CD8-positive, alpha-beta memory T cell (primary cell): ENCODE data around the gene MVB12B. TPM values are rescaled to one million over a fixed set of nuclear protein-coding genes. Genes with fewer than 3 reads are reported as not detected.
A peak's percentile ranks its signal among the peaks of the same experiment; 100 is the strongest.

Experiments
- CTCF ChIA-PET: fragments of 350-600 bp; sonication (Branson Sonifier 250); formaldehyde crosslinking; loops from one replicate; lab custom pipeline; 2021; ENCODE audit warnings: antibody characterized with exemption; lab: Charles Lee
- POLR2A ChIA-PET: fragments of 350-600 bp; sonication (Branson Sonifier 250); formaldehyde crosslinking; loops from one replicate; lab custom pipeline; 2021; ENCODE audit warnings: antibody characterized with exemption; lab: Charles Lee
- DNase-seq, 5 donors: peaks; one replicate each; pipeline versions ENCODE4 v3.0.0 to v3.0.0-alpha.2; 2020 to 2022; ENCODE audit warnings: mixed read lengths in 1 of 5
- H3K27ac ChIP-seq: one replicate; pipeline ENCODE4 v1.7.0; 2013; ENCODE audit warnings: low read depth, mild to moderate bottlenecking, low read length, moderate library complexity
- H3K27me3 ChIP-seq: 2 replicates; pipeline ENCODE4 v1.7.0; 2013; ENCODE audit warnings: low read length, mild to moderate bottlenecking; ENCODE audit not compliant: insufficient read depth, poor library complexity, severe bottlenecking
- H3K36me3 ChIP-seq: 2 replicates; pipeline ENCODE4 v1.7.0; 2013; ENCODE audit warnings: mild to moderate bottlenecking, low read length, moderate library complexity; ENCODE audit not compliant: insufficient read depth
- H3K4me1 ChIP-seq: 2 replicates; pipeline ENCODE4 v1.7.0; 2013; ENCODE audit warnings: mild to moderate bottlenecking, low read length, moderate library complexity; ENCODE audit not compliant: insufficient read depth
- H3K4me3 ChIP-seq: 2 replicates; pipeline ENCODE4 v1.7.0; 2013; ENCODE audit warnings: mild to moderate bottlenecking, low read length
- H3K9me3 ChIP-seq: 2 replicates; pipeline ENCODE4 v1.7.0; 2013; ENCODE audit warnings: mild to moderate bottlenecking, low read length
- H3K27ac Mint-ChIP-seq, 8 donors: one replicate each; pipeline ENCODE4 v1.8.0; 2020 to 2021; ENCODE audit warnings: mixed read lengths in 8 of 8, mild to moderate bottlenecking in 6 of 8, inconsistent platforms in 3 of 8, moderate library complexity in 3 of 8
- H3K27me3 Mint-ChIP-seq, 2 donors: one replicate each; pipeline ENCODE4 v1.8.0; 2020 to 2021; ENCODE audit warnings: mixed read lengths in 2 of 2, mild to moderate bottlenecking in 1 of 2, moderate library complexity in 1 of 2
- H3K36me3 Mint-ChIP-seq, 3 donors: one replicate each; pipeline ENCODE4 v1.8.0; 2020 to 2021; ENCODE audit warnings: mixed read lengths in 3 of 3, inconsistent platforms in 1 of 3, mild to moderate bottlenecking in 1 of 3
- H3K4me1 Mint-ChIP-seq, 3 donors: one replicate each; pipeline ENCODE4 v1.8.0; 2020 to 2021; ENCODE audit warnings: mixed read lengths in 3 of 3, inconsistent platforms in 1 of 3, mild to moderate bottlenecking in 1 of 3
- H3K4me3 Mint-ChIP-seq, 7 donors: one replicate each; pipeline ENCODE4 v1.8.0; 2020 to 2021; ENCODE audit warnings: mixed read lengths in 7 of 7, mild to moderate bottlenecking in 6 of 7, moderate library complexity in 4 of 7, inconsistent platforms in 2 of 7
- H3K9me3 Mint-ChIP-seq, 5 donors: one replicate each; pipeline ENCODE4 v1.8.0; 2020 to 2022; ENCODE audit warnings: mixed read lengths in 5 of 5, mild to moderate bottlenecking in 3 of 5, moderate library complexity in 2 of 5, inconsistent platforms in 1 of 5
- polyA plus RNA-seq: library from polyadenylated mRNA; unstranded; fragments of 300-500 nt; fragmentation: Illumina TruSeq; gene quantifications from one replicate; pipeline ENCODE4 v1.2.3, GENCODE V29; 2021
- total RNA-seq, 2 experiments: library from RNA; stranded (reverse); gene quantifications; one replicate each; pipeline ENCODE4 v1.2.3, GENCODE V29; 2021

The MVB12B gene
- total and polyA plus RNA-seq, 3 experiments from 2014 or later = 11.0 to 13.1 (median 12.7) TPM

DNA sequence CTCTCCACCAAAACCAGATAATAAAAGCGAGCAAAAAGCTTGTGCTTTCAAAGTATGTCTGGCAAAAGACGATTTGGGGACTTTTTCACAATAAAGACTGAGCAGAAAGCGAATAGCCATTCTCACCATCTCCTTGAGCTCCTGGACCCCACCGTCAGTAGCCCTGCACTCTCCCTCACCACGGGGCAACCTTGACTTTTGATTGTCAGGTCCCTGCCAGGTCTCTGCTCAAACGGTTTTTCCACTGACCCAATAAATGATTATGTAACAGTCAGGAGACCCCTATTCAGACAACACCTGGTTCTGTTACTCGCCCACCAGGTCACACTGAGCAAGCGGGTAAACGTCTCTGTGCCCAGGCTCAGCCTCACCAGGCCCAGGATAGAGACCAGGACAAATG lies 131.3 kb downstream of the MVB12B start:
- H3K27me3 ChIP-seq = no peaks in the 10 kb centered on the region
- no peaks in the 10 kb centered on the region for H3K36me3 ChIP-seq
- no peak overlapping the region for H3K4me3 Mint-ChIP-seq
- peaks cover 0 to 52% (median 7%) of the 10 kb centered on the region in 3 donors for H3K36me3 Mint-ChIP-seq
- H3K9me3 ChIP-seq = no peaks in the 10 kb centered on the region
- H3K27ac ChIP-seq = no peak overlapping the region
- no peaks in the 10 kb centered on the region for H3K4me1 ChIP-seq
- DNase-seq = no peak
- no peaks in the 10 kb centered on the region for H3K9me3 Mint-ChIP-seq
- peaks cover 8 to 15% (median 10%) of the 10 kb centered on the region in 3 donors for H3K4me1 Mint-ChIP-seq
- CTCF ChIA-PET = no interaction called here
- H3K4me3 ChIP-seq = no peak overlapping the region
- POLR2A ChIA-PET = no interaction called here
- H3K27me3 Mint-ChIP-seq = no peaks in the 10 kb centered on the region
- peak overlapping the region in 1 of 8 donors; percentile 47 for H3K27ac Mint-ChIP-seq

DNA sequence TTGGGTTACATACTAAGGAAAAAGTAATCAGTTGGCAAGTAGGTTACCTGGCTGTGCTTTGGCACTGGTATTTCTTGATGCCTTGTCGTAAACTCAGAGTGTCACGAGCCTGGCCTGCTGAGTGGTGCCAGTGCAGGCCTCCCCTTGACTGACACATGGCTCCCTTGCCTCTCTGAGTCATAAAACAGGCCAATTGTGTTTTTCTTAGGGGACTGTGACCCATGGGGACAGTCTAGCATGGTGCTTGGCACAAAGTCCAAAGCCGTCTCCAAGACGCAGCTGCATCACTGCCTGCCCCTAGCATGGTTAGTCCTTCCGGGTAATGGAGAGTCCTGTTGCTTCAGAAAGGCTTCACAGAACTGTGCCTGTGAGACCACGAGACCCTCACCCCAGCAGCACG lies 132.5 kb downstream of the MVB12B start:
- Histone ChIP-seq H3K27me3 (no peaks in the 10 kb centered on the region), H3K27ac (no peak overlapping the region), H3K4me1 (no peaks in the 10 kb centered on the region), H3K36me3 (no peaks in the 10 kb centered on the region), H3K4me3 (no peak overlapping the region), H3K9me3 (no peaks in the 10 kb centered on the region)
- Mint-ChIP-seq H3K36me3 (peaks cover 0 to 47% (median 5%) of the 10 kb centered on the region in 3 donors), H3K27me3 (no peaks in the 10 kb centered on the region), H3K4me3 (no peak overlapping the region), H3K4me1 (peaks cover 0 to 16% (median 2%) of the 10 kb centered on the region in 3 donors), H3K27ac (peak overlapping the region in 2 of 8 donors; percentile 17 to 54), H3K9me3 (no peaks in the 10 kb centered on the region)
- ChIA-PET POLR2A (no interaction called here), CTCF (interaction anchor here (1.6 kb wide), 1 partner anchor 11 kb away, joined by 3 read pairs; no protein-coding TSS in a partner anchor)
- no peak for DNase-seq

DNA sequence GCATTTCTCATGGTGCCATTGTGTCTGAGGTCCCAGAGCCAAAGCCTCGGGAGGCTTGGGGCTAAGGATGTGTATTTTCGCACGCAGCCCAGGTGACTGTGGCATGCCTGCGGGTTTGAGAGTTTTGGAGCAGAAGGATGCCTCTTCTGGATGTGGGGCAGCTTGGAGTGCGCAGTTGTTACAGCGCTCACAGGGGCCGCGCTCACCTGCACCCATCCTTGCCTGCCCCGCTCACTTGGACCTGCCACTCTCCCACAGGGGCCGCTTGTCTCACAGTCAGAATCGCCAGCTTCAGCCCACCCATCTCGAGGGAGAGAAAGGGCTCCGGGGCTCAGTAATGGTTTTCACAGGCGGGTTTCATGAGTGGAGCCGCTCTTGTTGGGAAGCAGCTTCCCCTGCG lies 132.9 kb downstream of the MVB12B start:
- Histone ChIP-seq H3K27ac (no peak overlapping the region), H3K27me3 (no peaks in the 10 kb centered on the region), H3K36me3 (no peaks in the 10 kb centered on the region), H3K4me3 (no peak overlapping the region), H3K9me3 (no peaks in the 10 kb centered on the region), H3K4me1 (no peaks in the 10 kb centered on the region)
- Mint-ChIP-seq H3K27ac (peak overlapping the region in 2 of 8 donors; percentile 17 to 54), H3K27me3 (no peaks in the 10 kb centered on the region), H3K4me1 (peaks cover 0 to 17% (median 0%) of the 10 kb centered on the region in 3 donors), H3K36me3 (peaks cover 0 to 43% (median 6%) of the 10 kb centered on the region in 3 donors), H3K4me3 (no peak overlapping the region), H3K9me3 (no peaks in the 10 kb centered on the region)
- ChIA-PET CTCF (interaction anchor here (1.6 kb wide), 1 partner anchor 10 kb away, joined by 3 read pairs; no protein-coding TSS in a partner anchor), POLR2A (no interaction called here)
- DNase-seq = no peak

DNA sequence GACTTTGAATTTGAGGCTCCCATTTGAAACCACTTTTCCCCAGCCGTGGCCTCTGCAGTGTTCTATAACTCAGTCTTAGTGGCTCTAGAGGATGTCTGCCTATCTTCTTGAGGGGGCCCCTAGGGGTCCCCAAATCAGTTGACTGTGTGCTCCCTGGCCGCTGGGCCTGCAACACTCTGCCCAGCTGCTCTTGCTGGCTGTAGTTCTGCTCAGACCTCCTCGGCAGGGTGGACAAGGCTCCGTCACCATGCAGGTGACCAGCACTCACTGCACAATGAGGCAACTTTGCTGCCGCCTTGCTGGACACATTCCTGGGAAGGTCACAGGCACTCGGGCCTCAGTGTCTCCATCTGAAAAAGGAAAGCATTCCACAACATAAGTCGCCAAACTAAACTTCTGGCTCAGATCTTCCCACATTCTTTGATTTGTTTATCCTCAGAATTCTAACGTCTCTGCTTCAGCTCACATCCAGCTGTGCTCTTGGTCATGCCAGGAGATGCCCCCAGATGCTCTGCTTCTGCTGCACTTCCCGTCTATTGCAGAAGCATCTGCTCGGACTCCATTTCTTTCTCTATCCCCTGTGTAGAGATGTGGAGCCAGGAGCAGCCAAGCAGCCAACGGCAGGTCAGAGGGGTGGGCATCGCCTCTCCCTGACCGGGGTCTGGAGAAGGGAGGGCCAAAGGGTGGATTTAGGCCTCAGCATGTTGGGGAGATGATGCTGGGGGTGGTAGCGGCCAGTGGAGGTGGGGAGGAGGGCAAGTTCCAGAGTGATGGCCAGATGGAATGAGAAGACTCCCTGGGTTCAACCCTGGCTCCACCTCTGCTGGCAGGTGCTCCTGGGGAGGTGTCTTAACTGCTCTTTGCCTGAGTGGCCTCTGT lies 133.6 kb downstream of the MVB12B start:
- POLR2A ChIA-PET = interaction anchor here (1.0 kb wide), 1 partner anchor 10 kb away, joined by 3 read pairs; no protein-coding TSS in a partner anchor
- Histone ChIP-seq H3K36me3 (no peaks in the 10 kb centered on the region), H3K4me3 (no peak overlapping the region), H3K4me1 (no peaks in the 10 kb centered on the region), H3K27me3 (no peaks in the 10 kb centered on the region), H3K9me3 (no peaks in the 10 kb centered on the region), H3K27ac (no peak overlapping the region)
- H3K4me1 Mint-ChIP-seq = peaks cover 3 to 24% (median 4%) of the 10 kb centered on the region in 3 donors
- no peak for DNase-seq
- H3K36me3 Mint-ChIP-seq = peaks cover 0 to 40% (median 6%) of the 10 kb centered on the region in 3 donors
- H3K27ac Mint-ChIP-seq = no peak overlapping the region
- H3K4me3 Mint-ChIP-seq = no peak overlapping the region
- no peaks in the 10 kb centered on the region for H3K27me3 Mint-ChIP-seq
- H3K9me3 Mint-ChIP-seq = no peaks in the 10 kb centered on the region
- CTCF ChIA-PET = interaction anchor here (1.6 kb wide), 1 partner anchor 10 kb away, joined by 3 read pairs; no protein-coding TSS in a partner anchor

DNA sequence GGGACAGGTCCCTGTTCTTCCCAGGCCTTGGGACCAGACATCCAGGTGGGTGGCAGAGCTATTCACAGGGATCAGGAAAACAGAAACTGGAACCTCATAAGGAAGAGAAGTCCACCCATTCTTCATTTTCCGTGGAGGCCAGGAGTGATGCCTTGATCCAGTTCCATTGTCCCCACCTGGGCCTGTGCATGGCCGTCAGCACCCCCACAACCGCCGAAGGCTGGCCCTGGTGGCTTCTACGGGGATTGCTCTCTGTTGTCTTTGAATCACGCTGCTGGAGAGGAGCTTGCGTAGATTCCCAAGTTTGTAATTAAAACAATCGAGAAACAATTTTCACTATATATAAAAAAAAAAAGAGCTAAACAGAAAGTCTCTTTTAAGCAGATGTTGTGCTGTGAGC lies 134.4 kb downstream of the MVB12B start:
- H3K4me1 ChIP-seq = no peaks in the 10 kb centered on the region
- H3K27ac ChIP-seq = no peak overlapping the region
- peaks cover 8 to 32% (median 9%) of the 10 kb centered on the region in 3 donors for H3K4me1 Mint-ChIP-seq
- no peaks in the 10 kb centered on the region for H3K9me3 ChIP-seq
- no peak overlapping the region for H3K27ac Mint-ChIP-seq
- H3K27me3 ChIP-seq = no peaks in the 10 kb centered on the region
- H3K4me3 ChIP-seq = no peak overlapping the region
- no peak overlapping the region for H3K4me3 Mint-ChIP-seq
- H3K27me3 Mint-ChIP-seq = no peaks in the 10 kb centered on the region
- ChIA-PET CTCF (no interaction called here), POLR2A (interaction anchor here (1.0 kb wide), 1 partner anchor 9 kb away, joined by 3 read pairs; no protein-coding TSS in a partner anchor)
- peaks cover 0 to 38% (median 6%) of the 10 kb centered on the region in 3 donors for H3K36me3 Mint-ChIP-seq
- no peaks in the 10 kb centered on the region for H3K36me3 ChIP-seq
- no peaks in the 10 kb centered on the region for H3K9me3 Mint-ChIP-seq
- no peak for DNase-seq

DNA sequence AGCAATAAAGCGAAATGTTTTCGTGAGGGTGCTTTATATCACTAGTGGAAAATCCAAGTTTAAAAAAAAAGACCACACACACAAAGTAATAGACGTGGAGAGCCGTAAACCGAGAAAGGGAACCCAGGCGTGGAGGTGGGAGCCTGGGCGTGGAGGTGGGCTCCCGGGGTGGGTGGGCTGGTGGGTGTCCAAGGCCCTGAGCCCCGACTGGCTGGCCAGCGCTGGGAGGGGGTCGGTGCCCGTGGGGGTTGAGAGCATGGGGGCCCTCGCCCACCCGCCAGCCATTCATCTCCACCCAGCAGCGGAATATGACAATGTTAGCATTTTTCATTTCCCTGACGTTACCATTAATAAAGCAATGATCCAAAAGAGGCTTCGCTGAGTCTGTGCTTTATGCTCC lies 135.0 kb downstream of the MVB12B start:
- Mint-ChIP-seq H3K27me3 (no peaks in the 10 kb centered on the region), H3K9me3 (no peaks in the 10 kb centered on the region), H3K4me1 (peaks cover 8 to 38% (median 9%) of the 10 kb centered on the region in 3 donors), H3K36me3 (peaks cover 0 to 37% (median 4%) of the 10 kb centered on the region in 3 donors), H3K4me3 (no peak overlapping the region), H3K27ac (no peak overlapping the region)
- H3K36me3 ChIP-seq = no peaks in the 10 kb centered on the region
- H3K27ac ChIP-seq = no peak overlapping the region
- no peaks in the 10 kb centered on the region for H3K4me1 ChIP-seq
- no peak overlapping the region for H3K4me3 ChIP-seq
- ChIA-PET POLR2A (no interaction called here), CTCF (interaction anchor here (2.6 kb wide), 1 partner anchor 62 kb away, joined by 7 read pairs; no protein-coding TSS in a partner anchor)
- H3K27me3 ChIP-seq = no peaks in the 10 kb centered on the region
- H3K9me3 ChIP-seq = no peaks in the 10 kb centered on the region
- DNase-seq = no peak

DNA sequence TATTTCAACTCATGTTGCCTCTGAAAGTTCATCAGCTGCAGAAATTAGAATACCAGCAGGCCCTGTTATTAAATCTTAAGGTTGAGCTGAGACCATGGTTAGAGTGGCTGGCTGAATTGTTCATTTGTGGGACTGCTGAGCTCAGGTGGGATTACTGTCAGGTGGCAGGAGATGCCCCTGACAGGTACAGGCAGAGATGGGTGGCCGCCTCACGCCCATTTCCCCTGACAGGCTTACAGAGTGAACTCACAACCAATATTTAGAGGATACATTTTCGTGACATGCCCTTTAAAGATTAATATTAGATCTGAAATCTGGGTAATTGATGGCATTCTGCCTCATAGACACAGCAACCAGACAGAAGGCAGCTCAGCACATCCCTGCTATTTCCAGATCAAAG lies 136.0 kb downstream of the MVB12B start:
- POLR2A ChIA-PET = interaction anchor here (0.5 kb wide), 1 partner anchor 1094 kb away, joined by 3 read pairs; no protein-coding TSS in a partner anchor
- no peaks in the 10 kb centered on the region for H3K9me3 Mint-ChIP-seq
- Histone ChIP-seq H3K27me3 (no peaks in the 10 kb centered on the region), H3K4me1 (no peaks in the 10 kb centered on the region), H3K9me3 (no peaks in the 10 kb centered on the region), H3K36me3 (no peaks in the 10 kb centered on the region), H3K4me3 (no peak overlapping the region), H3K27ac (no peak overlapping the region)
- H3K27me3 Mint-ChIP-seq = no peaks in the 10 kb centered on the region
- peaks cover 4 to 36% (median 4%) of the 10 kb centered on the region in 3 donors for H3K36me3 Mint-ChIP-seq
- DNase-seq = no peak
- peak overlapping the region in 1 of 8 donors; percentile 27 for H3K27ac Mint-ChIP-seq
- CTCF ChIA-PET = interaction anchor here (1.1 to 2.6 kb wide), 2 partner anchors 63 to 145 kb away, joined by 3 to 7 read pairs; no protein-coding TSS in a partner anchor
- peaks cover 14 to 46% (median 16%) of the 10 kb centered on the region in 3 donors for H3K4me1 Mint-ChIP-seq
- no peak overlapping the region for H3K4me3 Mint-ChIP-seq

DNA sequence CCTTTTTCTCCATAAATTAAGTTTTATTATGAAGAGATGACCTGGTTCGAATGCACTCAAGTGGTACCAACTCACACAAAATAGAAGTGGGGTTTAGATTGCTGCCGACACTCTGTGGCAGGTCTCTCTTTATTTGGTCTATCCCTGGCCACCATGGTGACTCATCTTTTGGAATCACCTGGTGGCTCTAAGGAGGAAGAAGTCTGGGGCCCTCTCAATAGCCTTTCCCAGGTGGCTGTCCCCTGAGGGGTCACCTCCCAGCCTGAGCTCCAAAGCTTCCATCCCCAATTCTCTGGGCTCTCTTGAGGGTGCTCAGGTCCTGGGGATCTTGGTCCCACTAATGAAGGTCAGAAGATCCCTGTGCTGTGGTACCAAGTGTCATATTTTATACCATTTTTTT lies 136.8 kb downstream of the MVB12B start:
- no peaks in the 10 kb centered on the region for H3K36me3 ChIP-seq
- Mint-ChIP-seq H3K9me3 (no peaks in the 10 kb centered on the region), H3K4me1 (peaks cover 22 to 54% (median 24%) of the 10 kb centered on the region in 3 donors), H3K27ac (peak overlapping the region in 3 of 8 donors; percentile 4 to 63 (median 9)), H3K27me3 (no peaks in the 10 kb centered on the region), H3K4me3 (no peak overlapping the region), H3K36me3 (peaks cover 8 to 42% (median 10%) of the 10 kb centered on the region in 3 donors)
- H3K9me3 ChIP-seq = no peaks in the 10 kb centered on the region
- H3K27me3 ChIP-seq = no peaks in the 10 kb centered on the region
- H3K4me1 ChIP-seq = peaks cover 5% of the 10 kb centered on the region
- H3K27ac ChIP-seq = no peak overlapping the region
- ChIA-PET POLR2A (no interaction called here), CTCF (interaction anchor here (1.1 to 2.6 kb wide), 3 partner anchors 12 to 146 kb away, joined by 3 to 7 read pairs (median 4); no protein-coding TSS in a partner anchor)
- no peak overlapping the region for H3K4me3 ChIP-seq
- DNase-seq = no peak
